Measurements from ENCODE around the gene GPLD1. TPM values are rescaled to one million over a fixed set of nuclear protein-coding genes. Genes with fewer than 3 reads are reported as not detected.

The GPLD1 gene
- total RNA-seq, 6 donors from 2014 or later, result 2.5 to 15.7 (median 7.3) TPM

DNA sequence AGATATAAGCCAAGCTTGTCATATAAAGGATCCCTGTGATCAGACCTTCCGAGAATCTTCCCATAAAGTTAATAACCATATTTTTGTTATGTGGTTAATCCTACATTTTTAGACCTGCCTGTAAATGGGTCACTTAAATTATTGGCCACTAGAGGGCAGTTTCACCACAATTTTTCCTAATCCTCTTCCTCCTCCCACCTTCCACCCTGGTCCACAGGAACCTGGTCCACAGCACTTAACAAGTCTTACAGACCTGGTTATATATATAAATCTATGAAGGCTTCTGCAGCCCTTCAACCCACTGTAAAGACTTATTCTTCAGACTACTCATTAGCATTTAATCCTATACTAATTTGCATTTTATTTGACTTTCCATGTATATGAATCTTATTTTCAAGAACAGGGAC is 58.3 kb downstream of the GPLD1 start:
- TF ChIP-seq EP300 (IDR thresholded peaks at IDR 0.05), result no peak
- TF ChIP-seq, protein P1, sequence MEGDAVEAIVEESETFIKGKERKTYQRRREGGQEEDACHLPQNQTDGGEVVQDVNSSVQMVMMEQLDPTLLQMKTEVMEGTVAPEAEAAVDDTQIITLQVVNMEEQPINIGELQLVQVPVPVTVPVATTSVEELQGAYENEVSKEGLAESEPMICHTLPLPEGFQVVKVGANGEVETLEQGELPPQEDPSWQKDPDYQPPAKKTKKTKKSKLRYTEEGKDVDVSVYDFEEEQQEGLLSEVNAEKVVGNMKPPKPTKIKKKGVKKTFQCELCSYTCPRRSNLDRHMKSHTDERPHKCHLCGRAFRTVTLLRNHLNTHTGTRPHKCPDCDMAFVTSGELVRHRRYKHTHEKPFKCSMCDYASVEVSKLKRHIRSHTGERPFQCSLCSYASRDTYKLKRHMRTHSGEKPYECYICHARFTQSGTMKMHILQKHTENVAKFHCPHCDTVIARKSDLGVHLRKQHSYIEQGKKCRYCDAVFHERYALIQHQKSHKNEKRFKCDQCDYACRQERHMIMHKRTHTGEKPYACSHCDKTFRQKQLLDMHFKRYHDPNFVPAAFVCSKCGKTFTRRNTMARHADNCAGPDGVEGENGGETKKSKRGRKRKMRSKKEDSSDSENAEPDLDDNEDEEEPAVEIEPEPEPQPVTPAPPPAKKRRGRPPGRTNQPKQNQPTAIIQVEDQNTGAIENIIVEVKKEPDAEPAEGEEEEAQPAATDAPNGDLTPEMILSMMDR (IDR thresholded peaks at IDR 0.05), result peak; percentile 28 to 66 (median 58)
- no peak for TF ChIP-seq POLR2AphosphoS5 (IDR thresholded peaks at IDR 0.05)
- no peak for TF ChIP-seq POLR2A (IDR thresholded peaks at IDR 0.05)
- DNase-seq, result no peak

GRCh38 chr6:24430086-24430485 is 59.3 kb downstream of the GPLD1 start:
- Histone ChIP-seq H3K36me3 (peaks cover 0 to 22% (median 12%) of the 10 kb centered on the region in 4 donors), H3K4me3 (no peak overlapping the region), H3K9me3 (no peaks in the 10 kb centered on the region), H3K27ac (no peak overlapping the region), H3K4me1 (peaks cover 0 to 9% (median 0%) of the 10 kb centered on the region in 4 donors), H3K27me3 (no peaks in the 10 kb centered on the region)
- TF ChIP-seq POLR2AphosphoS5 (IDR thresholded peaks at IDR 0.05), result no peak
- TF ChIP-seq POLR2A (IDR thresholded peaks at IDR 0.05), result no peak
- TF ChIP-seq, protein P1 (IDR thresholded peaks at IDR 0.05), result no peak
- no peak for TF ChIP-seq EP300 (IDR thresholded peaks at IDR 0.05)
- ATAC-seq (ENCODE audit: low FRiP score in 2 of 2) (no peak), DNase-seq (no peak)
- 81 to 83% methylated on average over 3 of the region's 3 CpGs for WGBS, 2 donors

More for the DNA sequence above, 58.3 kb downstream of the GPLD1 start:
- ATAC-seq (ENCODE audit: low FRiP score in 2 of 2), result peak in 1 of 2 donors; percentile 78
- Histone ChIP-seq H3K27me3 (no peaks in the 10 kb centered on the region), H3K27ac (no peak overlapping the region), H3K4me1 (peaks cover 0 to 9% (median 0%) of the 10 kb centered on the region in 4 donors), H3K9me3 (no peaks in the 10 kb centered on the region), H3K36me3 (peaks cover 0 to 14% (median 6%) of the 10 kb centered on the region in 4 donors), H3K4me3 (no peak overlapping the region)
- WGBS, 2 donors, result 56 to 69% methylated on average over 1 of the region's 1 CpG

- ATAC-seq (ENCODE audit: low FRiP score in 2 of 2), result no peak
These were observed 60.2 kb downstream of the GPLD1 start for GRCh38 chr6:24429146-24429545.

DNA sequence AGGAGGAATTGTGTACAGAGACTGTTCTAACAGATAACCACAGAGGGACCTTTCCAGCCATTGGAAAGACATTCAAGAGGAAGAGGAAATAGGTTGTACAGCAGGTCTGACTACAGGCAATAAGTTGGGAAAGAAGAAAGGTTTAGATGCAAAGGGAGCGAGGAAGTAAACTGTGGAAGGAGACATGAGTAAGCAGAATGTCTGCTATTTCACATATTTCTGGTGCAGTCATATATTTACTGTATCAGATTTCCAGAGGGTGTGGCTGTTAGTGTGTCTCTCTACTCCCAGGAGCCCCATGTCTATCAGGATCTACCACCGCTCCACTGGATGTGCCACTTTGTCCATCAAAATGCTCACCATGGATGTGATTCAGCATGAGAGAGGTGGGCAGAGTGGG is 60.8 kb downstream of the GPLD1 start:
- H3K4me1 ChIP-seq, result peaks cover 0 to 9% (median 0%) of the 10 kb centered on the region in 4 donors
- H3K4me3 ChIP-seq, result no peak overlapping the region
- DNase-seq (no peak), ATAC-seq (ENCODE audit: low FRiP score in 2 of 2) (no peak)
- no peak overlapping the region for H3K27ac ChIP-seq
- WGBS, 2 donors, result 83 to 84% methylated on average over 2 of the region's 2 CpGs
- H3K27me3 ChIP-seq, result no peaks in the 10 kb centered on the region
- no peaks in the 10 kb centered on the region for H3K9me3 ChIP-seq
- peaks cover 4 to 36% (median 20%) of the 10 kb centered on the region in 4 donors for H3K36me3 ChIP-seq
- TF ChIP-seq, protein P1 (IDR thresholded peaks at IDR 0.05), result no peak
- no peak for TF ChIP-seq POLR2A (IDR thresholded peaks at IDR 0.05)
- TF ChIP-seq EP300 (IDR thresholded peaks at IDR 0.05), result no peak
- TF ChIP-seq POLR2AphosphoS5 (IDR thresholded peaks at IDR 0.05), result no peak

More at GRCh38 chr6:24429146-24429545, 60.2 kb downstream of the GPLD1 start:
- H3K4me3 ChIP-seq, result no peak overlapping the region
- no peaks in the 10 kb centered on the region for H3K9me3 ChIP-seq
- H3K36me3 ChIP-seq, result peaks cover under 1 to 31% (median 18%) of the 10 kb centered on the region in 4 donors
- H3K27me3 ChIP-seq, result no peaks in the 10 kb centered on the region
- TF ChIP-seq POLR2A (IDR thresholded peaks at IDR 0.05) (no peak), POLR2AphosphoS5 (IDR thresholded peaks at IDR 0.05) (no peak), EP300 (IDR thresholded peaks at IDR 0.05) (no peak)
- TF ChIP-seq, protein P1 (IDR thresholded peaks at IDR 0.05), result no peak
- 69 to 74% methylated on average over 3 of the region's 3 CpGs for WGBS, 2 donors
- H3K4me1 ChIP-seq, result peaks cover 0 to 9% (median 0%) of the 10 kb centered on the region in 4 donors
- no peak for DNase-seq
- no peak overlapping the region for H3K27ac ChIP-seq
